HepG2 (cell line): ENCODE results near the gene IPO9.

Experiments used
- CEBPB ChIP-seq: IDR thresholded peaks from 2 replicates; pipeline ENCODE4 v1.6.1; 2011; ENCODE audit warnings: low read depth, low read length, improper control_type of control experiment, borderline replicate concordance
- ELF4 ChIP-seq: sonication (generic); formaldehyde crosslinking; IDR thresholded peaks from 2 replicates; pipeline ENCODE4 v1.5.0; 2020; ENCODE audit warnings: missing genetic modification reagents, mild to moderate bottlenecking, moderate library complexity, borderline replicate concordance
- EP300 ChIP-seq, 3 experiments: sonication (generic) in 1 of 3; formaldehyde crosslinking in 1 of 3; IDR thresholded peaks; 2 replicates each; pipeline versions ENCODE4 v1.5.1 to v1.6.1; 2011 to 2020; ENCODE audit warnings: low read depth in 2 of 3, low read length in 2 of 3, borderline replicate concordance in 1 of 3, improper control_type of control experiment in 1 of 3, mild to moderate bottlenecking in 1 of 3, missing genetic modification reagents in 1 of 3, moderate library complexity in 1 of 3
- ETV6 ChIP-seq: sonication (generic); formaldehyde crosslinking; conservative IDR thresholded peaks from 2 replicates; pipeline ENCODE4 v1.4.0; 2020; ENCODE audit warnings: missing genetic modification reagents
- FOXJ3 ChIP-seq: sonication (generic); formaldehyde crosslinking; IDR thresholded peaks from 2 replicates; pipeline ENCODE4 v1.4.0; 2020; ENCODE audit warnings: missing genetic modification reagents, mild to moderate bottlenecking, borderline replicate concordance
- KDM1A ChIP-seq: IDR thresholded peaks from 2 replicates; pipeline ENCODE4 v1.6.1; 2016; ENCODE audit warnings: missing compliant biosample characterization
- PHF8 ChIP-seq: sonication (generic); formaldehyde crosslinking; IDR thresholded peaks from 2 replicates; pipeline ENCODE4 v1.5.0; 2020; ENCODE audit warnings: missing genetic modification reagents
- POLR2A ChIP-seq, 2 experiments: IDR thresholded peaks; 2 replicates each; pipeline ENCODE4 v1.6.1; 2011; ENCODE audit warnings: low read depth in 2 of 2, low read length in 2 of 2, mild to moderate bottlenecking in 1 of 2, moderate library complexity in 1 of 2; ENCODE audit not compliant: insufficient read depth in 1 of 2
- ZNF850 ChIP-seq: sonication (generic); formaldehyde crosslinking; conservative IDR thresholded peaks from 2 replicates; pipeline ENCODE4 v1.9.0; 2021; ENCODE audit warnings: mild to moderate bottlenecking, missing genetic modification reagents
- TF ChIP-seq, protein P1 (sequence below): sonication (generic); formaldehyde crosslinking; IDR thresholded peaks from 2 replicates; pipeline ENCODE4 v1.8.0; 2022; ENCODE audit warnings: low read depth, missing genetic modification reagents
- TF ChIP-seq, protein P2 (sequence below): IDR thresholded peaks from 2 replicates; pipeline ENCODE4 v1.6.1; 2016; ENCODE audit warnings: low read depth, control low read depth
- TF ChIP-seq, protein P3 (sequence below): sonication (generic); formaldehyde crosslinking; IDR thresholded peaks from 2 replicates; pipeline ENCODE4 v1.8.0; 2022; ENCODE audit warnings: missing genetic modification reagents, mild to moderate bottlenecking, inconsistent platforms, borderline replicate concordance

DNA sequence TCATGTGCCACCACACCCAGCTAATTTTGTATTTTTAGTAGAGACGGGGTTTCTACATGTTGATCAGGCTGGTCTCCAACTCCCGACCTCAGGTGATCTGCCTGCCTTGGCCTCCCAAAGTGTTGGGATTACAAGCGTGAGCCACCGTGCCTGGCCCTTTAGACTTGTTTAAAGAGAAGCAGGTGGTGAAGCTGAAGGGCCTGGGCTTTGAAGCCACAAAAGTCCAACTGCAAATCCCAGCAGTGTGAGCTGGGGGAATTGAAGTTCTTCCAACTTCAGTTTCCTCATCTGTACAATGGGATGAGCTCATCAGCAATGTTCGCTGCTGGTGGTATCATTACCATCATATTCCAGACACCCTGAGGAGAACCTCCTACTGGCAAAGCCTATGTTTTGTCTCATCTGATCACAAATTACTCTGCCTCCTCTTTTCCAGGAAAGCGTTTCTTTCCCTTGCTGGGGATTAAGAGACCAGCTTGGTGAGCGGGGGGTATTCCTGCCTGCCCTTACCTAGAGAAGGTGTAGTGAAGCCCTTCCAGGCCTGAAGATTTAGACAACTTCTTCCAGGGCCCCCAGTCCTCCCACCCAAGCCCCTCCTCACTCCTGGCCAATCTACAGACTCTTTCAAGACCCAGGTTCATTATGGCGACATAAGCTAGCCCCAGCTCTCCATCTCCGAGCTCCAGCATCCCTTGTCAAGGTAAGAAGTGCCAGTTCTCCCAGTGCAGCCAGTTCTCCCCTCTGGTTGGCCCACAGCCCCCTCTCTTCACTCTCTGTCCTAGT lies 57.3 kb downstream of the IPO9 start:
- TF ChIP-seq, protein P1, sequence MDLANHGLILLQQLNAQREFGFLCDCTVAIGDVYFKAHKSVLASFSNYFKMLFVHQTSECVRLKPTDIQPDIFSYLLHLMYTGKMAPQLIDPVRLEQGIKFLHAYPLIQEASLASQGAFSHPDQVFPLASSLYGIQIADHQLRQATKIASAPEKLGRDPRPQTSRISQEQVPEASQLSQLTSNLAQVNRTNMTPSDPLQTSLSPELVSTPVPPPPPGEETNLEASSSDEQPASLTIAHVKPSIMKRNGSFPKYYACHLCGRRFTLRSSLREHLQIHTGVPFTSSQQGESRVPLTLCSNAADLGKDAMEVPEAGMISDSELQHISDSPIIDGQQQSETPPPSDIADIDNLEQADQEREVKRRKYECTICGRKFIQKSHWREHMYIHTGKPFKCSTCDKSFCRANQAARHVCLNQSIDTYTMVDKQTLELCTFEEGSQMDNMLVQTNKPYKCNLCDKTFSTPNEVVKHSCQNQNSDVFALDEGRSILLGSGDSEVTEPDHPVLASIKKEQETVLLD, result no peak
- TF ChIP-seq EP300 (IDR thresholded peaks at IDR 0.05; ENCODE audit: low read depth in 2 of 2, low read length in 2 of 2) (no peak), EP300 (CRISPR knock-in tag; IDR thresholded peaks at IDR 0.05; ENCODE audit: borderline replicate concordance) (no peak), POLR2A (IDR thresholded peaks at IDR 0.05; ENCODE audit: insufficient read depth in 1 of 2, low read depth in 2 of 2, low read length in 2 of 2) (no peak), PHF8 (CRISPR knock-in tag) (no peak), FOXJ3 (CRISPR knock-in tag) (no peak), ELF4 (CRISPR knock-in tag) (no peak), ZNF850 (no peak), ETV6 (no peak), KDM1A (CRISPR knock-in tag) (no peak), CEBPB (no peak)
- TF ChIP-seq, protein P2, sequence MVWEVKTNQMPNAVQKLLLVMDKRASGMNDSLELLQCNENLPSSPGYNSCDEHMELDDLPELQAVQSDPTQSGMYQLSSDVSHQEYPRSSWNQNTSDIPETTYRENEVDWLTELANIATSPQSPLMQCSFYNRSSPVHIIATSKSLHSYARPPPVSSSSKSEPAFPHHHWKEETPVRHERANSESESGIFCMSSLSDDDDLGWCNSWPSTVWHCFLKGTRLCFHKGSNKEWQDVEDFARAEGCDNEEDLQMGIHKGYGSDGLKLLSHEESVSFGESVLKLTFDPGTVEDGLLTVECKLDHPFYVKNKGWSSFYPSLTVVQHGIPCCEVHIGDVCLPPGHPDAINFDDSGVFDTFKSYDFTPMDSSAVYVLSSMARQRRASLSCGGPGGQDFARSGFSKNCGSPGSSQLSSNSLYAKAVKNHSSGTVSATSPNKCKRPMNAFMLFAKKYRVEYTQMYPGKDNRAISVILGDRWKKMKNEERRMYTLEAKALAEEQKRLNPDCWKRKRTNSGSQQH (CRISPR knock-in tag), result no peak
- TF ChIP-seq, protein P3, sequence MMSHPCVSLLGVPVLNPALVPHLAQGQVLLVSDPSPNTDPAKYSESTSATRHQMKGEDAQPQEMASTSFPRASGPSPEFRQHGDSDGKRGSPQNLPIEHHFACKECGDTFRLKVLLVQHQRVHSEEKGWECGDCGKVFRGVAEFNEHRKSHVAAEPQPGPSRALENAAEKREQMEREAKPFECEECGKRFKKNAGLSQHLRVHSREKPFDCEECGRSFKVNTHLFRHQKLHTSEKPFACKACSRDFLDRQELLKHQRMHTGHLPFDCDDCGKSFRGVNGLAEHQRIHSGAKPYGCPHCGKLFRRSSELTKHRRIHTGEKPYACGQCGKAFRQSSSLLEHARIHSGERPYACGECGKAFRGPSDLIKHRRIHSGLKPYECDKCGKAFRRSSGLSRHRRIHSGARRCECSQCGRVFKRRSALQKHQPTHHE (CRISPR knock-in tag), result no peak
